HL-60 (cell line): ENCODE data around the gene AHRR.
"Not testable (repeated sequence)": the region's sequence is repeated elsewhere in the genome, so short reads cannot be mapped to it uniquely, and the experiment has no call there.

Source experiments
- DNase-seq, 2 experiments: peaks; one replicate each; pipeline ENCODE4 v3.0.0-alpha.2; 2010 to 2020; ENCODE audit warnings: low read depth in 1 of 2, low spot score in 1 of 2
- H3K27ac ChIP-seq: fragments of 250-450 bp; sonication (Bioruptor Pico); replicated peaks from 2 replicates; pipeline ENCODE4 v1.5.1; 2020; ENCODE audit warnings: mild to moderate bottlenecking, moderate library complexity
- H3K27me3 ChIP-seq: fragments of 250-450 bp; sonication (Bioruptor Pico); 2 replicates; pipeline ENCODE4 v1.5.1; 2021; ENCODE audit warnings: mild to moderate bottlenecking, moderate library complexity; ENCODE audit not compliant: insufficient read depth, poor library complexity, severe bottlenecking
- H3K4me3 ChIP-seq: replicated peaks from 2 replicates; pipeline ENCODE4 v1.5.1; 2011; ENCODE audit warnings: mild to moderate bottlenecking, control low read depth, low read length; ENCODE audit not compliant: insufficient read depth
- GABPA ChIP-seq: IDR thresholded peaks from 2 replicates; pipeline ENCODE4 v1.6.1; 2012; ENCODE audit warnings: low read depth
- POLR2AphosphoS5 ChIP-seq: IDR thresholded peaks from 2 replicates; pipeline ENCODE4 v1.6.1; 2012; ENCODE audit warnings: low read depth
- SPI1 ChIP-seq: IDR thresholded peaks from 2 replicates; pipeline ENCODE4 v1.6.1; 2012; ENCODE audit warnings: low read depth, mild to moderate bottlenecking, borderline replicate concordance
- TF ChIP-seq, protein P1 (sequence below): IDR thresholded peaks from one replicate; pipeline ENCODE4 v1.5.1; 2011; ENCODE audit warnings: low read length, control low read depth, inconsistent platforms; ENCODE audit not compliant: insufficient read depth
- TF ChIP-seq, protein P2 (sequence below): IDR thresholded peaks from 2 replicates; pipeline ENCODE4 v1.6.1; 2012; ENCODE audit warnings: low read depth; ENCODE audit not compliant: insufficient replicate concordance

The AHRR gene

DNA sequence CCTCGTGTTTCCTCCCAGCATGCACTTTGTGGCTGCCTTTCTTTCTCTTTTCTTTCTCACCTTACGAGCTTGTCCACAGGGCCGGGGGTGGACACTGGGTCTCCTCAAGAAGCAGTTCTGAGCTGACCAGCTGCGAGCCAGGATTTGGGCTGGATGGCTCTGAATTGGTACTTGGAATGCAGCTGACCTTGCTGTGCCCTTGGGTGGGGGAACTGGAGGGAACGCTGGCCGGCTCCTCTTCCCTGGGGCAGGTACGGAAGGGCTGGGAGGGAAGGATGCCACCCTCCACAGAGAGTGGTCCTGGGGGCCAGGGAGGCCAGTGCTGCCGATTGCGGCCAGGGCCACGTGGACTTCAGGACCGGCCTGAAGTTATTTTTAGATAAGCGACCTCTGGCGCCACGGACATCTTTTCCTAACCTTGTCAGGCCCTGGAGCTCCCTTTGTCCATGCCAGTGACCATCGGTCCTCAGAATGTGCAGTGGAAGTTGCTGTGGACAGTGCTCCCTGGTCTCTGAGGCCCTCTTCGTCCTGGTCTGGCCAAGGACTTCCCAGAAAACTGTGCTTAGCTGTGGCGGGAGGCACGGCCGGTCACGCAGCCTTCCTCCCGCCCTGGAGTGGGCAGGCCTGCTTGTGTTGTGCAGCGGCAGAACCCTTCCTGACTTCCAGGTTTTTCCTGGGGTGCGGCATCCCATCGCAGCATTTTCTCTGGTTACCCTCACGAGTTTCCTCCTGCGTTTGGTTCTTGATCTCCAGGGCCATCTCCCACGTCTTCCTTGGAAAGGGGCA is 13.5 kb upstream of the AHRR start:
- H3K4me3 ChIP-seq: no peak overlapping the region
- TF ChIP-seq, protein P1, sequence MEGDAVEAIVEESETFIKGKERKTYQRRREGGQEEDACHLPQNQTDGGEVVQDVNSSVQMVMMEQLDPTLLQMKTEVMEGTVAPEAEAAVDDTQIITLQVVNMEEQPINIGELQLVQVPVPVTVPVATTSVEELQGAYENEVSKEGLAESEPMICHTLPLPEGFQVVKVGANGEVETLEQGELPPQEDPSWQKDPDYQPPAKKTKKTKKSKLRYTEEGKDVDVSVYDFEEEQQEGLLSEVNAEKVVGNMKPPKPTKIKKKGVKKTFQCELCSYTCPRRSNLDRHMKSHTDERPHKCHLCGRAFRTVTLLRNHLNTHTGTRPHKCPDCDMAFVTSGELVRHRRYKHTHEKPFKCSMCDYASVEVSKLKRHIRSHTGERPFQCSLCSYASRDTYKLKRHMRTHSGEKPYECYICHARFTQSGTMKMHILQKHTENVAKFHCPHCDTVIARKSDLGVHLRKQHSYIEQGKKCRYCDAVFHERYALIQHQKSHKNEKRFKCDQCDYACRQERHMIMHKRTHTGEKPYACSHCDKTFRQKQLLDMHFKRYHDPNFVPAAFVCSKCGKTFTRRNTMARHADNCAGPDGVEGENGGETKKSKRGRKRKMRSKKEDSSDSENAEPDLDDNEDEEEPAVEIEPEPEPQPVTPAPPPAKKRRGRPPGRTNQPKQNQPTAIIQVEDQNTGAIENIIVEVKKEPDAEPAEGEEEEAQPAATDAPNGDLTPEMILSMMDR: no peak
- TF ChIP-seq, protein P2, sequence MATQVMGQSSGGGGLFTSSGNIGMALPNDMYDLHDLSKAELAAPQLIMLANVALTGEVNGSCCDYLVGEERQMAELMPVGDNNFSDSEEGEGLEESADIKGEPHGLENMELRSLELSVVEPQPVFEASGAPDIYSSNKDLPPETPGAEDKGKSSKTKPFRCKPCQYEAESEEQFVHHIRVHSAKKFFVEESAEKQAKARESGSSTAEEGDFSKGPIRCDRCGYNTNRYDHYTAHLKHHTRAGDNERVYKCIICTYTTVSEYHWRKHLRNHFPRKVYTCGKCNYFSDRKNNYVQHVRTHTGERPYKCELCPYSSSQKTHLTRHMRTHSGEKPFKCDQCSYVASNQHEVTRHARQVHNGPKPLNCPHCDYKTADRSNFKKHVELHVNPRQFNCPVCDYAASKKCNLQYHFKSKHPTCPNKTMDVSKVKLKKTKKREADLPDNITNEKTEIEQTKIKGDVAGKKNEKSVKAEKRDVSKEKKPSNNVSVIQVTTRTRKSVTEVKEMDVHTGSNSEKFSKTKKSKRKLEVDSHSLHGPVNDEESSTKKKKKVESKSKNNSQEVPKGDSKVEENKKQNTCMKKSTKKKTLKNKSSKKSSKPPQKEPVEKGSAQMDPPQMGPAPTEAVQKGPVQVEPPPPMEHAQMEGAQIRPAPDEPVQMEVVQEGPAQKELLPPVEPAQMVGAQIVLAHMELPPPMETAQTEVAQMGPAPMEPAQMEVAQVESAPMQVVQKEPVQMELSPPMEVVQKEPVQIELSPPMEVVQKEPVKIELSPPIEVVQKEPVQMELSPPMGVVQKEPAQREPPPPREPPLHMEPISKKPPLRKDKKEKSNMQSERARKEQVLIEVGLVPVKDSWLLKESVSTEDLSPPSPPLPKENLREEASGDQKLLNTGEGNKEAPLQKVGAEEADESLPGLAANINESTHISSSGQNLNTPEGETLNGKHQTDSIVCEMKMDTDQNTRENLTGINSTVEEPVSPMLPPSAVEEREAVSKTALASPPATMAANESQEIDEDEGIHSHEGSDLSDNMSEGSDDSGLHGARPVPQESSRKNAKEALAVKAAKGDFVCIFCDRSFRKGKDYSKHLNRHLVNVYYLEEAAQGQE: no peak
- TF ChIP-seq POLR2AphosphoS5 (no peak), GABPA (no peak), SPI1 (no peak)
- no peaks in the 10 kb centered on the region for H3K27me3 ChIP-seq
- DNase-seq: no peak
- no peak overlapping the region for H3K27ac ChIP-seq

DNA sequence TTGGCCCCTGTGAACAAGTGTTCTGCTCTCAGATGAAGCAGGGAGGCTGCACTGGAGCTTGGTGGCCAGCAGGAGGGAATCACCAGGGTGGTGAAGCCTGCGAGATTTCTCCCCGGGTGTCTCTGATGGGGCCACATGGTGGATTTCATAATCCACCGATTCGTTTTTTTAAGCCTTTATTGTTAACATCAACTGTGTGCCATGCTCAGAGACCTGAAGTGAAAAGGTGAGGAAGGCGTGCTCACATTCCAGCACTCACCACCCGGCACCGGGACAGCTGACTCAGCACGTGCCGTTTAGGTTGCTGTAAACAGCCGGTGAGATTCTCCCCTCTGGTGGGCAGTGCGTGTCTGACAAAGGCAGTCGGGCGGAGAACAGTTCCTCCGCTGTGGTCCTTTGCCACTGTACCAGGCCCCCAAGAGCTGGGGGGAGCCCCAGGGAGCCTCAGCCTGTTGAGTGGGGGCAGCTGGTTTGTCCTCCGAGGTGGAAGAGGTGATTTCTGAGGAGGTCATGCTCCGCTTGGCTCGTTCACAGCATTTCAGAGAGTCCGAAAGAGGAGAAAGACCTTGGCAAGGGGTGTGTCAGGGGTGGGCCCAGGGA is 12.7 kb upstream of the AHRR start:
- H3K27ac ChIP-seq: no peak overlapping the region
- DNase-seq: no peak
- no peak for TF ChIP-seq SPI1
- TF ChIP-seq, protein P1: no peak
- TF ChIP-seq, protein P2: no peak
- no peak for TF ChIP-seq POLR2AphosphoS5
- H3K27me3 ChIP-seq: no peaks in the 10 kb centered on the region
- no peak overlapping the region for H3K4me3 ChIP-seq

DNA sequence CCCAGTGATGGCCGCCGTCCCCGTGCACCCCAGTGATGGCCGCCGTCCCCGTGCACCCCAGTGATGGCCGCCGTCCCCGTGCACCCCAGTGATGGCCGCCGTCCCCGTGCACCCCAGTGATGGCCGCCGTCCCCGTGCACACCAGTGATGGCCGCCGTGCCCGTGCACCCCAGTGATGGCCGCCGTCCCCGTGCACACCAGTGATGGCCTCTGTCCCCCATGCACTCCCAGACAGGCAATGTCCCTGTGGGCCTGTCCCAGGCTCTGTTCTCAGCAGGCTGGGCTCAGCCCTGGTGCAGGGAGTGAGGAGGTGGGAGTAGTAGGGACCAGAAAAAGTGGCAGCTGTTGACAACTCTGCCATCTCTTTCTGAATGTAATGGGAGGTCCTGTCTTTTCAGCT is 11.7 kb upstream of the AHRR start:
- not testable (repeated sequence) for H3K27ac ChIP-seq, DNase-seq, H3K4me3 ChIP-seq, H3K27me3 ChIP-seq

DNA sequence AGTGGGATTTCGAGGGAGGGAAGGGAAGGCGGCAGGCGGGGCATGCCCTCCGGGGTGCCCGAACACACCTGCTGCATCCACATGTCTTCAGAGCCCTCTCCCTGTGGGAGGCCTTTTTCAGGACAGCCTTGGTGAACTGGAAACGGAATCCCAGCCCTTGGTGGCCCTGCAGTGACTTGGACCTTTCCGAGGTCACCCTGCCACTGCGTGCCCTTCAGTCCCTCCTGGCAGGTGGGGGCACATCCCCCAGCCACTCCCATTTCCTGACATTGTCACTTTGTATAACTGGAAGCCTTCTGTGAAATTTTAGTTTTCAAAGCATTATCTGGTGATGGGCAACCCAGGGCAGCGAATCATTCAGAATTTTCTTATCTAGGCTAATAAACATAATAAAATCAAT is 11.0 kb upstream of the AHRR start:
- no peak overlapping the region for H3K4me3 ChIP-seq
- no peak for DNase-seq
- no peaks in the 10 kb centered on the region for H3K27me3 ChIP-seq
- no peak overlapping the region for H3K27ac ChIP-seq
- TF ChIP-seq, protein P1: no peak
